Measurements from ENCODE around the gene FTHL17.

Gene FTHL17

GRCh38 chrX:31036895-31037294 lies 34.9 kb downstream of the FTHL17 start:
- Histone ChIP-seq H3K9me3 (replicated peaks in 1 of 2; ENCODE audit: control insufficient read depth in 2 of 2, insufficient read depth in 1 of 2, low read depth in 1 of 2, low read length in 2 of 2) (no peaks in the 10 kb centered on the region), H2BK15ac (ENCODE audit: low read length) (no peak overlapping the region), H3K4me1 (ENCODE audit: control insufficient read depth in 2 of 2, insufficient read depth in 1 of 2, low read depth in 1 of 2, low read length in 2 of 2) (no peaks in the 10 kb centered on the region), H2BK5ac (ENCODE audit: low read length) (no peak overlapping the region), H3K27ac (replicated peaks; ENCODE audit: low read length) (no peak overlapping the region), H2AFZ (ENCODE audit: low read length) (peak overlapping the region; percentile 53), H3K14ac (ENCODE audit: low read length) (no peak overlapping the region), H3K4me3 (ENCODE audit: low read length in 2 of 2) (no peak overlapping the region), H3K4ac (ENCODE audit: low read length) (no peak overlapping the region), H3K4me2 (ENCODE audit: insufficient read depth, low read length, poor library complexity, severe bottlenecking) (no peak overlapping the region), H2BK120ac (ENCODE audit: low read depth, low read length) (no peak overlapping the region), H3K9ac (ENCODE audit: low read depth, low read length, poor library complexity) (no peak overlapping the region), H3K18ac (ENCODE audit: low read length) (no peak overlapping the region), H4K8ac (ENCODE audit: low read depth, low read length) (no peak overlapping the region), H3K27me3 (ENCODE audit: control insufficient read depth in 3 of 3, insufficient read depth in 3 of 3, low read depth in 1 of 3, low read length in 3 of 3) (no peaks in the 10 kb centered on the region), H3K23ac (ENCODE audit: low read depth, low read length, poor library complexity) (no peak overlapping the region), H3K36me3 (replicated peaks in 1 of 2; ENCODE audit: control insufficient read depth in 2 of 2, insufficient read depth in 2 of 2, low read length in 2 of 2) (no peaks in the 10 kb centered on the region), H4K91ac (ENCODE audit: low read depth, low read length, poor library complexity) (no peak overlapping the region), H2BK12ac (ENCODE audit: low read length) (no peak overlapping the region), H2AK5ac (ENCODE audit: low read depth, low read length) (no peak overlapping the region), H3K79me1 (ENCODE audit: low read depth, low read length) (no peaks in the 10 kb centered on the region)
- peak; percentile 17 for DNase-seq (ENCODE audit: low spot score)
- no CpG with 5 or more reads among the region's 3 CpGs for WGBS, 2 donors (ENCODE audit: extremely low coverage in 2 of 2, insufficient read length in 2 of 2, insufficient replicate concordance in 1 of 2)

GRCh38 chrX:31027351-31027750 lies 44.5 kb downstream of the FTHL17 start:
- no peak overlapping the region for H4K91ac ChIP-seq (ENCODE audit: low read depth, low read length, poor library complexity)

GRCh38 chrX:31024866-31025265 lies 47.0 kb downstream of the FTHL17 start:
- H4K91ac ChIP-seq (ENCODE audit: low read depth, low read length, poor library complexity), result no peak overlapping the region
- H3K23ac ChIP-seq (ENCODE audit: low read depth, low read length, poor library complexity), result no peak overlapping the region
- H3K27me3 ChIP-seq (ENCODE audit: control insufficient read depth in 3 of 3, insufficient read depth in 3 of 3, low read depth in 1 of 3, low read length in 3 of 3), result no peaks in the 10 kb centered on the region
- H3K4me2 ChIP-seq (ENCODE audit: insufficient read depth, low read length, poor library complexity, severe bottlenecking), result no peak overlapping the region
- no peak overlapping the region for H2BK5ac ChIP-seq (ENCODE audit: low read length)
- H3K18ac ChIP-seq (ENCODE audit: low read length), result no peak overlapping the region
- WGBS, 2 donors (ENCODE audit: extremely low coverage in 2 of 2, insufficient read length in 2 of 2, insufficient replicate concordance in 1 of 2), result no CpG with 5 or more reads among the region's 1 CpG
- no peak overlapping the region for H3K4ac ChIP-seq (ENCODE audit: low read length)
- no peak overlapping the region for H2BK120ac ChIP-seq (ENCODE audit: low read depth, low read length)
- peaks cover 0 to 1% of the 10 kb centered on the region in 2 donors for H3K4me1 ChIP-seq (ENCODE audit: control insufficient read depth in 2 of 2, insufficient read depth in 1 of 2, low read depth in 1 of 2, low read length in 2 of 2)
- no peak overlapping the region for H3K4me3 ChIP-seq (ENCODE audit: low read length in 2 of 2)
- H2BK15ac ChIP-seq (ENCODE audit: low read length), result no peak overlapping the region
- H3K27ac ChIP-seq (replicated peaks; ENCODE audit: low read length), result no peak overlapping the region
- no peak overlapping the region for H3K9ac ChIP-seq (ENCODE audit: low read depth, low read length, poor library complexity)
- no peak for DNase-seq (ENCODE audit: low spot score)
- H2AFZ ChIP-seq (ENCODE audit: low read length), result no peak overlapping the region
- no peak overlapping the region for H4K8ac ChIP-seq (ENCODE audit: low read depth, low read length)
- H3K36me3 ChIP-seq (replicated peaks in 1 of 2; ENCODE audit: control insufficient read depth in 2 of 2, insufficient read depth in 2 of 2, low read length in 2 of 2), result no peaks in the 10 kb centered on the region
- no peak overlapping the region for H3K14ac ChIP-seq (ENCODE audit: low read length)
- no peaks in the 10 kb centered on the region for H3K9me3 ChIP-seq (replicated peaks in 1 of 2; ENCODE audit: control insufficient read depth in 2 of 2, insufficient read depth in 1 of 2, low read depth in 1 of 2, low read length in 2 of 2)
- H3K79me1 ChIP-seq (ENCODE audit: low read depth, low read length), result no peaks in the 10 kb centered on the region
- no peak overlapping the region for H2BK12ac ChIP-seq (ENCODE audit: low read length)
- H2AK5ac ChIP-seq (ENCODE audit: low read depth, low read length), result no peak overlapping the region

More at GRCh38 chrX:31027351-31027750, 44.5 kb downstream of the FTHL17 start:
- no peak overlapping the region for H2BK5ac ChIP-seq (ENCODE audit: low read length)
- H3K18ac ChIP-seq (ENCODE audit: low read length), result no peak overlapping the region
- no peak overlapping the region for H3K14ac ChIP-seq (ENCODE audit: low read length)
- no peak overlapping the region for H2BK15ac ChIP-seq (ENCODE audit: low read length)
- H3K27ac ChIP-seq (replicated peaks; ENCODE audit: low read length), result no peak overlapping the region
- H3K4me2 ChIP-seq (ENCODE audit: insufficient read depth, low read length, poor library complexity, severe bottlenecking), result no peak overlapping the region
- no peak overlapping the region for H3K4ac ChIP-seq (ENCODE audit: low read length)
- no peaks in the 10 kb centered on the region for H3K36me3 ChIP-seq (replicated peaks in 1 of 2; ENCODE audit: control insufficient read depth in 2 of 2, insufficient read depth in 2 of 2, low read length in 2 of 2)
- no peak overlapping the region for H2AFZ ChIP-seq (ENCODE audit: low read length)
- no peak overlapping the region for H2AK5ac ChIP-seq (ENCODE audit: low read depth, low read length)
- no peaks in the 10 kb centered on the region for H3K79me1 ChIP-seq (ENCODE audit: low read depth, low read length)
- no peak overlapping the region for H2BK12ac ChIP-seq (ENCODE audit: low read length)
- no peaks in the 10 kb centered on the region for H3K9me3 ChIP-seq (replicated peaks in 1 of 2; ENCODE audit: control insufficient read depth in 2 of 2, insufficient read depth in 1 of 2, low read depth in 1 of 2, low read length in 2 of 2)
- H3K23ac ChIP-seq (ENCODE audit: low read depth, low read length, poor library complexity), result no peak overlapping the region
- peaks cover 0 to 6% of the 10 kb centered on the region in 2 donors for H3K4me1 ChIP-seq (ENCODE audit: control insufficient read depth in 2 of 2, insufficient read depth in 1 of 2, low read depth in 1 of 2, low read length in 2 of 2)
- H4K8ac ChIP-seq (ENCODE audit: low read depth, low read length), result no peak overlapping the region
- no peak overlapping the region for H2BK120ac ChIP-seq (ENCODE audit: low read depth, low read length)
- H3K27me3 ChIP-seq (ENCODE audit: control insufficient read depth in 3 of 3, insufficient read depth in 3 of 3, low read depth in 1 of 3, low read length in 3 of 3), result no peaks in the 10 kb centered on the region
- no peak overlapping the region for H3K4me3 ChIP-seq (ENCODE audit: low read length in 2 of 2)
- no peak for DNase-seq (ENCODE audit: low spot score)
- no peak overlapping the region for H3K9ac ChIP-seq (ENCODE audit: low read depth, low read length, poor library complexity)

GRCh38 chrX:31021537-31021936 lies 50.3 kb downstream of the FTHL17 start:
- no peak overlapping the region for H2BK120ac ChIP-seq (ENCODE audit: low read depth, low read length)
- no peak overlapping the region for H2AK5ac ChIP-seq (ENCODE audit: low read depth, low read length)
- no peak overlapping the region for H2AFZ ChIP-seq (ENCODE audit: low read length)
- no peak overlapping the region for H3K4me2 ChIP-seq (ENCODE audit: insufficient read depth, low read length, poor library complexity, severe bottlenecking)
- H3K9ac ChIP-seq (ENCODE audit: low read depth, low read length, poor library complexity), result no peak overlapping the region
- H3K36me3 ChIP-seq (replicated peaks in 1 of 2; ENCODE audit: control insufficient read depth in 2 of 2, insufficient read depth in 2 of 2, low read length in 2 of 2), result no peaks in the 10 kb centered on the region
- H3K23ac ChIP-seq (ENCODE audit: low read depth, low read length, poor library complexity), result no peak overlapping the region
- no peak overlapping the region for H3K4me3 ChIP-seq (ENCODE audit: low read length in 2 of 2)
- H3K4me1 ChIP-seq (ENCODE audit: control insufficient read depth in 2 of 2, insufficient read depth in 1 of 2, low read depth in 1 of 2, low read length in 2 of 2), result no peaks in the 10 kb centered on the region
- no peaks in the 10 kb centered on the region for H3K9me3 ChIP-seq (replicated peaks in 1 of 2; ENCODE audit: control insufficient read depth in 2 of 2, insufficient read depth in 1 of 2, low read depth in 1 of 2, low read length in 2 of 2)
- no peak for DNase-seq (ENCODE audit: low spot score)
- no peak overlapping the region for H3K14ac ChIP-seq (ENCODE audit: low read length)
- H2BK12ac ChIP-seq (ENCODE audit: low read length), result no peak overlapping the region
- H2BK15ac ChIP-seq (ENCODE audit: low read length), result no peak overlapping the region
- no peak overlapping the region for H3K4ac ChIP-seq (ENCODE audit: low read length)
- H2BK5ac ChIP-seq (ENCODE audit: low read length), result no peak overlapping the region
- no peaks in the 10 kb centered on the region for H3K27me3 ChIP-seq (ENCODE audit: control insufficient read depth in 3 of 3, insufficient read depth in 3 of 3, low read depth in 1 of 3, low read length in 3 of 3)
- H3K18ac ChIP-seq (ENCODE audit: low read length), result no peak overlapping the region
- no peak overlapping the region for H3K27ac ChIP-seq (replicated peaks; ENCODE audit: low read length)
- no peak overlapping the region for H4K8ac ChIP-seq (ENCODE audit: low read depth, low read length)
- no peak overlapping the region for H4K91ac ChIP-seq (ENCODE audit: low read depth, low read length, poor library complexity)
- no CpG with 5 or more reads among the region's 2 CpGs for WGBS, 2 donors (ENCODE audit: extremely low coverage in 2 of 2, insufficient read length in 2 of 2, insufficient replicate concordance in 1 of 2)
- no peaks in the 10 kb centered on the region for H3K79me1 ChIP-seq (ENCODE audit: low read depth, low read length)
